IMR-90 (cell line): ENCODE measurements around the gene KNTC1. TPM values are rescaled to one million over a fixed set of nuclear protein-coding genes. Genes with fewer than 3 reads are reported as not detected.
"Not testable (repeated sequence)": the region's sequence is repeated elsewhere in the genome, so short reads cannot be mapped to it uniquely, and the experiment has no call there.

Experiments
- ATAC-seq: fragments of 200-7000 bp; cut with Tn5 transposase; 2 replicates; pipeline ENCODE4 v1.9.1; 2020; ENCODE audit warnings: low read depth, mild to moderate bottlenecking, moderate library complexity
- BruUV-seq: library from RNA; stranded (reverse); fragments of 400-500 nt; replicated peaks from 2 replicates; lab custom pipeline; 2021; lab: Mats Ljungman, UMichigan
- CTCF ChIA-PET: fragments of 300-600 bp; formaldehyde crosslinking; extraction: SDS; loops from one replicate; lab custom pipeline; 2021; ENCODE audit warnings: antibody characterized with exemption; lab: Yijun Ruan, JAX
- POLR2A ChIA-PET: fragments of 300-600 bp; sonication (Branson Sonifier 250); formaldehyde crosslinking; loops from one replicate; lab custom pipeline; 2022; ENCODE audit warnings: antibody characterized with exemption; ENCODE audit not compliant: unreplicated experiment; lab: Charles Lee
- DNase-seq: peaks from one replicate; pipeline ENCODE4 v3.0.0; 2013
- H2AFZ ChIP-seq: replicated peaks from 2 replicates; pipeline ENCODE3; 2013; ENCODE audit warnings: low read length, mild to moderate bottlenecking; ENCODE audit not compliant: poor library complexity
- H2AK5ac ChIP-seq: 2 replicates; pipeline ENCODE4 v1.6.1; 2013; ENCODE audit warnings: low read depth, low read length, inconsistent platforms
- H2AK9ac ChIP-seq: replicated peaks from 2 replicates; pipeline ENCODE3; 2013; ENCODE audit warnings: mild to moderate bottlenecking, low read depth, low read length, moderate library complexity; ENCODE audit not compliant: poor library complexity
- H2BK120ac ChIP-seq: 2 replicates; pipeline ENCODE4 v1.6.1; 2013; ENCODE audit warnings: low read depth, low read length, inconsistent platforms
- H2BK15ac ChIP-seq: 3 replicates; pipeline ENCODE4 v1.6.1; 2013; ENCODE audit warnings: low read depth, low read length, inconsistent platforms
- H2BK20ac ChIP-seq: 2 replicates; pipeline ENCODE4 v1.6.1; 2013; ENCODE audit warnings: low read depth, mild to moderate bottlenecking, inconsistent platforms, low read length, moderate library complexity
- H2BK5ac ChIP-seq: 2 replicates; pipeline ENCODE4 v1.6.1; 2013; ENCODE audit warnings: mild to moderate bottlenecking, low read depth, low read length, inconsistent platforms; ENCODE audit not compliant: poor library complexity, severe bottlenecking
- H3K14ac ChIP-seq: replicated peaks from 2 replicates; pipeline ENCODE4 v1.6.1; 2013; ENCODE audit warnings: low read depth, low read length, inconsistent platforms
- H3K18ac ChIP-seq: 2 replicates; pipeline ENCODE4 v1.6.1; 2013; ENCODE audit warnings: low read depth, low read length, control low read depth
- H3K23ac ChIP-seq: 2 replicates; pipeline ENCODE4 v1.6.1; 2013; ENCODE audit warnings: low read depth, low read length, inconsistent platforms
- H3K27ac ChIP-seq: 2 replicates; pipeline ENCODE4 v1.5.1; 2013; ENCODE audit warnings: mild to moderate bottlenecking, control low read depth, low read length; ENCODE audit not compliant: insufficient read depth
- H3K27me3 ChIP-seq: 2 replicates; pipeline ENCODE4 v1.6.1; 2013; ENCODE audit warnings: low read length; ENCODE audit not compliant: control insufficient read depth, insufficient read depth
- H3K36me3 ChIP-seq: 2 replicates; pipeline ENCODE4 v1.6.1; 2013; ENCODE audit warnings: low read length, mixed read lengths; ENCODE audit not compliant: control insufficient read depth, insufficient read depth
- H3K4ac ChIP-seq: 2 replicates; pipeline ENCODE4 v1.6.1; 2013; ENCODE audit warnings: low read depth, low read length, inconsistent platforms
- H3K4me1 ChIP-seq: 2 replicates; pipeline ENCODE4 v1.6.1; 2013; ENCODE audit warnings: low read length, mixed read lengths; ENCODE audit not compliant: control insufficient read depth, insufficient read depth
- H3K4me2 ChIP-seq: 2 replicates; pipeline ENCODE4 v1.6.1; 2013; ENCODE audit warnings: low read depth, mild to moderate bottlenecking, control low read depth, low read length, moderate library complexity
- H3K4me3 ChIP-seq: 2 replicates; pipeline ENCODE4 v1.5.1; 2013; ENCODE audit warnings: low read depth, mild to moderate bottlenecking, control low read depth, low read length, moderate library complexity; ENCODE audit not compliant: insufficient read depth
- H3K56ac ChIP-seq: 2 replicates; pipeline ENCODE4 v1.6.1; 2013; ENCODE audit warnings: low read length, inconsistent platforms; ENCODE audit not compliant: insufficient read depth; ENCODE audit errors: extremely low read depth
- H3K79me1 ChIP-seq, 2 experiments: 2 replicates each; pipeline ENCODE4 v1.6.1; 2013; ENCODE audit warnings: low read length in 2 of 2, inconsistent platforms in 1 of 2, low read depth in 1 of 2
- H3K9ac ChIP-seq: 2 replicates; pipeline ENCODE4 v1.6.1; 2013; ENCODE audit warnings: low read depth, low read length, control low read depth
- H3K9me1 ChIP-seq: 2 replicates; pipeline ENCODE4 v1.6.1; 2013; ENCODE audit warnings: low read length, inconsistent platforms; ENCODE audit not compliant: insufficient read depth
- H3K9me3 ChIP-seq: 2 replicates; pipeline ENCODE4 v1.6.1; 2013; ENCODE audit warnings: low read length; ENCODE audit not compliant: control insufficient read depth, insufficient read depth
- H4K20me1 ChIP-seq: 2 replicates; pipeline ENCODE4 v1.6.1; 2013; ENCODE audit warnings: low read length, inconsistent platforms; ENCODE audit not compliant: insufficient read depth
- H4K5ac ChIP-seq: 2 replicates; pipeline ENCODE4 v1.6.1; 2013; ENCODE audit warnings: mild to moderate bottlenecking, low read depth, low read length, control low read depth
- H4K8ac ChIP-seq, 2 experiments: 2 replicates each; pipeline ENCODE4 v1.6.1; 2013; ENCODE audit warnings: low read depth in 2 of 2, low read length in 2 of 2, control low read depth in 1 of 2, inconsistent platforms in 1 of 2
- H4K91ac ChIP-seq: 2 replicates; pipeline ENCODE4 v1.6.1; 2013; ENCODE audit warnings: low read depth, low read length, inconsistent platforms; ENCODE audit not compliant: insufficient read depth
- BHLHE40 ChIP-seq: fragments of 150-350 bp; IDR thresholded peaks from 2 replicates; pipeline ENCODE4 v1.6.1; 2016; ENCODE audit warnings: mild to moderate bottlenecking, low read depth, low read length
- CHD1 ChIP-seq: IDR thresholded peaks from 2 replicates; pipeline ENCODE4 v1.6.1; 2012; ENCODE audit warnings: low read depth, low read length, improper control_type of control experiment
- FOS ChIP-seq: fragments of 150-350 bp; IDR thresholded peaks from 2 replicates; pipeline ENCODE4 v1.6.1; 2016; ENCODE audit warnings: low read depth, low read length
- MAFK ChIP-seq: IDR thresholded peaks from 2 replicates; pipeline ENCODE4 v1.6.1; 2012; ENCODE audit warnings: low read depth, low read length, improper control_type of control experiment
- POLR2A ChIP-seq: IDR thresholded peaks from 2 replicates; pipeline ENCODE4 v1.6.1; 2012; ENCODE audit warnings: mild to moderate bottlenecking, low read depth, low read length
- WGBS, 2 experiments: methylation state at CpG; one replicate each; pipeline versions ENCODE4 v1.1.5 to v1.1.7; 2013; ENCODE audit warnings: missing lambda C conversion rate in 2 of 2; ENCODE audit not compliant: insufficient read length in 1 of 2; ENCODE audit errors: extremely low coverage in 2 of 2; 5-methylcytosine and 5-hydroxymethylcytosine counted together
- dilution Hi-C: fragments of 300-500 bp; cut with HindIII; formaldehyde crosslinking; loops from one replicate; pipeline ENCODE4 v1.14.3; 2018; ENCODE audit warnings: low sequenced_read_pairs; ENCODE audit not compliant: unreplicated experiment
- in situ Hi-C: fragments of 300-500 bp; cut with MboI; formaldehyde crosslinking; loops from 3 replicates; pipeline ENCODE4 v1.14.3; 2019; ENCODE audit warnings: low sequenced_read_pairs, inconsistent platforms, mixed read lengths
- intact Hi-C: fragments of 100-400 bp; cut with micrococcal nuclease; formaldehyde crosslinking; loops from 2 replicates; pipeline ENCODE4 v1.10.0; 2022
- polyA plus RNA-seq, 3 experiments: library from polyadenylated mRNA; depleted of rRNA; stranded (reverse); fragments of >200 nt; gene quantifications; 2 replicates each; pipeline ENCODE4 v1.2.3, GENCODE V29; 2012; ENCODE audit warnings: low replicate concordance in 1 of 3
- total RNA-seq: library from RNA; depleted of rRNA; stranded (reverse); fragments of >200 nt; gene quantifications from 2 replicates; pipeline ENCODE4 v1.2.3, GENCODE V29; 2012

The KNTC1 gene
- total and polyA plus RNA-seq, 2 of the 4 experiments (the other 2 are of a cell fraction), result 16.6 to 23.7 TPM

GRCh38 chr12:122486805-122487426 is 40.1 kb upstream of the KNTC1 start:
- Histone ChIP-seq H2BK120ac (no peak overlapping the region), H2BK5ac (no peak overlapping the region), H2BK15ac (no peak overlapping the region; the same call in 2 of the 3 replicates), H3K9me3 (no peaks in the 10 kb centered on the region), H3K14ac (no peak overlapping the region), H4K20me1 (peaks cover 9% of the 10 kb centered on the region; the same call in 1 of the 2 replicates), H4K91ac (no peak overlapping the region), H3K79me1 (peaks cover 13 to 50% of the 10 kb centered on the region in 2 experiments), H3K23ac (no peak overlapping the region), H3K4me1 (peaks cover 4% of the 10 kb centered on the region), H2AK9ac (no peak overlapping the region), H3K4ac (no peak overlapping the region), H2AFZ (no peak overlapping the region), H2AK5ac (no peak overlapping the region), H4K8ac (no peak overlapping the region), H3K9ac (no peak overlapping the region), H3K56ac (no peak overlapping the region), H3K18ac (no peak overlapping the region), H3K4me3 (no peak overlapping the region), H3K36me3 (peaks cover 40% of the 10 kb centered on the region), H3K4me2 (no peak overlapping the region), H3K9me1 (peaks cover 5% of the 10 kb centered on the region), H4K5ac (no peak overlapping the region), H2BK20ac (no peak overlapping the region), H3K27ac (no peak overlapping the region), H3K27me3 (no peaks in the 10 kb centered on the region)
- WGBS, 2 experiments, result 100% methylated on average over 6 of the region's 7 CpGs; no CpG with 5 or more reads in 1 of the 2 experiments
- BruUV-seq, result no TSS peak
- POLR2A ChIA-PET, result no interaction called here
- DNase-seq, result no peak
- TF ChIP-seq CHD1 (no peak), BHLHE40 (no peak), MAFK (no peak), FOS (no peak), POLR2A (no peak)
- CTCF ChIA-PET, result interaction anchor here (0.5 to 0.8 kb wide), 2 partner anchors 16 to 1983 kb away, joined by 3 to 5 read pairs; no protein-coding TSS in a partner anchor
- ATAC-seq, result no peak
- intact Hi-C loops, result no loop called here
- dilution Hi-C loops, result no loop called here
- in situ Hi-C loops, result no loop called here

GRCh38 chr12:122487807-122488206 is 39.2 kb upstream of the KNTC1 start:
- peaks cover 41% of the 10 kb centered on the region for H3K36me3 ChIP-seq
- WGBS, 2 experiments, result 97% methylated on average over 3 of the region's 3 CpGs; no CpG with 5 or more reads in 1 of the 2 experiments
- H2AK5ac ChIP-seq, ATAC-seq, H4K91ac ChIP-seq, H2AK9ac ChIP-seq, DNase-seq, H3K4ac ChIP-seq, H2AFZ ChIP-seq, BruUV-seq, intact Hi-C loops, H3K9me3 ChIP-seq, H3K18ac ChIP-seq, CTCF ChIA-PET, dilution Hi-C loops, H4K5ac ChIP-seq, H3K9ac ChIP-seq, H3K27me3 ChIP-seq, H3K27ac ChIP-seq, H2BK5ac ChIP-seq, H2BK15ac ChIP-seq, H3K56ac ChIP-seq, H3K4me1 ChIP-seq, POLR2A ChIA-PET, H3K4me2 ChIP-seq, H3K14ac ChIP-seq, H3K9me1 ChIP-seq, H2BK20ac ChIP-seq, H3K4me3 ChIP-seq, H2BK120ac ChIP-seq, H4K8ac ChIP-seq, H3K23ac ChIP-seq, in situ Hi-C loops: not testable (repeated sequence)
- peaks cover 16 to 53% of the 10 kb centered on the region in 2 experiments for H3K79me1 ChIP-seq
- H4K20me1 ChIP-seq, result peaks cover 15% of the 10 kb centered on the region; the same call in 1 of the 2 replicates
